ENCODE results near the gene DNER. TPM values are rescaled to one million over a fixed set of nuclear protein-coding genes. Genes with fewer than 3 reads are reported as not detected.

Gene DNER
- polyA plus RNA-seq, 3 donors, result 0.12 to 0.20 (median 0.16) TPM

GRCh38 chr2:229566370-229566769 lies 148.0 kb downstream of the DNER start:
- Histone ChIP-seq H3K4me3 (replicated peaks in 1 of 3; ENCODE audit: low read depth in 2 of 3, low read length in 3 of 3) (no peak overlapping the region), H3K27ac (ENCODE audit: low read depth in 1 of 2, low read length in 2 of 2) (no peak overlapping the region), H3K9ac (ENCODE audit: insufficient read depth, low read length, poor library complexity, severe bottlenecking) (no peak overlapping the region), H3K4me1 (ENCODE audit: control insufficient read depth in 1 of 2, insufficient read depth in 2 of 2, low read length in 2 of 2) (no peaks in the 10 kb centered on the region), H3K79me2 (ENCODE audit: insufficient read depth, low read length) (no peaks in the 10 kb centered on the region), H3K4me2 (replicated peaks; ENCODE audit: extremely low read depth, low read length, poor library complexity, severe bottlenecking) (no peak overlapping the region), H2AFZ (ENCODE audit: insufficient read depth, low read depth, low read length, poor library complexity, severe bottlenecking) (no peak overlapping the region), H3K27me3 (ENCODE audit: control insufficient read depth in 2 of 2, insufficient read depth in 2 of 2, low read length in 2 of 2) (no peaks in the 10 kb centered on the region), H4K20me1 (ENCODE audit: insufficient read depth, low read length) (no peaks in the 10 kb centered on the region), H3K36me3 (replicated peaks in 1 of 2; ENCODE audit: control insufficient read depth in 1 of 2, insufficient read depth in 2 of 2, low read length in 2 of 2) (no peaks in the 10 kb centered on the region), H3K9me3 (replicated peaks in 1 of 2; ENCODE audit: control insufficient read depth in 1 of 2, insufficient read depth in 1 of 2, low read length in 2 of 2) (no peaks in the 10 kb centered on the region)
- 100% methylated on average over 1 of the region's 2 CpGs for WGBS (ENCODE audit: insufficient coverage)
- H3K27me3 Mint-ChIP-seq (ENCODE audit: low read depth in 3 of 3), result no peaks in the 10 kb centered on the region
- no peaks in the 10 kb centered on the region for H3K4me1 Mint-ChIP-seq
- H3K36me3 Mint-ChIP-seq, result no peaks in the 10 kb centered on the region
- TF ChIP-seq CTCF (IDR thresholded peaks at IDR 0.05), result no peak
- no peak overlapping the region for H3K27ac Mint-ChIP-seq
- intact Hi-C loops (cut with micrococcal nuclease), result no loop called here
- no peak overlapping the region for H3K4me3 Mint-ChIP-seq
- peaks cover 0 to 2% (median 0%) of the 10 kb centered on the region in 7 donors for H3K9me3 Mint-ChIP-seq
- no peak for DNase-seq

GRCh38 chr2:229564300-229564907 lies 150.0 kb downstream of the DNER start:
- no peaks in the 10 kb centered on the region for H3K79me2 ChIP-seq (ENCODE audit: insufficient read depth, low read length)
- H3K27ac ChIP-seq (ENCODE audit: low read depth in 1 of 2, low read length in 2 of 2), result no peak overlapping the region
- intact Hi-C loops (cut with micrococcal nuclease), result no loop called here
- H3K9me3 Mint-ChIP-seq, result peaks cover 0 to 2% (median 0%) of the 10 kb centered on the region in 7 donors
- H3K36me3 Mint-ChIP-seq, result no peaks in the 10 kb centered on the region
- no peaks in the 10 kb centered on the region for H3K4me1 Mint-ChIP-seq
- H4K20me1 ChIP-seq (ENCODE audit: insufficient read depth, low read length), result no peaks in the 10 kb centered on the region
- H3K4me3 ChIP-seq (replicated peaks in 1 of 3; ENCODE audit: low read depth in 2 of 3, low read length in 3 of 3), result no peak overlapping the region
- no peaks in the 10 kb centered on the region for H3K27me3 Mint-ChIP-seq (ENCODE audit: low read depth in 3 of 3)
- H3K27me3 ChIP-seq (ENCODE audit: control insufficient read depth in 2 of 2, insufficient read depth in 2 of 2, low read length in 2 of 2), result no peaks in the 10 kb centered on the region
- H3K9me3 ChIP-seq (replicated peaks in 1 of 2; ENCODE audit: control insufficient read depth in 1 of 2, insufficient read depth in 1 of 2, low read length in 2 of 2), result no peaks in the 10 kb centered on the region
- no peak overlapping the region for H3K27ac Mint-ChIP-seq
- H3K36me3 ChIP-seq (replicated peaks in 1 of 2; ENCODE audit: control insufficient read depth in 1 of 2, insufficient read depth in 2 of 2, low read length in 2 of 2), result no peaks in the 10 kb centered on the region
- no peaks in the 10 kb centered on the region for H3K4me1 ChIP-seq (ENCODE audit: control insufficient read depth in 1 of 2, insufficient read depth in 2 of 2, low read length in 2 of 2)
- no peak overlapping the region for H2AFZ ChIP-seq (ENCODE audit: insufficient read depth, low read depth, low read length, poor library complexity, severe bottlenecking)
- H3K9ac ChIP-seq (ENCODE audit: insufficient read depth, low read length, poor library complexity, severe bottlenecking), result no peak overlapping the region
- TF ChIP-seq CTCF (IDR thresholded peaks at IDR 0.05), result no peak
- H3K4me3 Mint-ChIP-seq, result no peak overlapping the region
- 80% methylated on average over 1 of the region's 2 CpGs for whole genome bisulfite sequencing (ENCODE audit: insufficient coverage)
- H3K4me2 ChIP-seq (replicated peaks; ENCODE audit: extremely low read depth, low read length, poor library complexity, severe bottlenecking), result no peak overlapping the region
- DNase-seq, result no peak
